Skeletal muscle cell (primary cell): Measurements from ENCODE around the gene KCTD17.

ENCODE experiments used
- DNase-seq: peaks from one replicate; pipeline ENCODE4 v3.0.0-alpha.2; 2010; ENCODE audit warnings: low read depth
- H3K4me3 ChIP-seq: 2 replicates; pipeline ENCODE4 v1.5.1; 2011; ENCODE audit warnings: low read depth, mild to moderate bottlenecking, control low read depth, low read length, moderate library complexity

KCTD17 gene

DNA sequence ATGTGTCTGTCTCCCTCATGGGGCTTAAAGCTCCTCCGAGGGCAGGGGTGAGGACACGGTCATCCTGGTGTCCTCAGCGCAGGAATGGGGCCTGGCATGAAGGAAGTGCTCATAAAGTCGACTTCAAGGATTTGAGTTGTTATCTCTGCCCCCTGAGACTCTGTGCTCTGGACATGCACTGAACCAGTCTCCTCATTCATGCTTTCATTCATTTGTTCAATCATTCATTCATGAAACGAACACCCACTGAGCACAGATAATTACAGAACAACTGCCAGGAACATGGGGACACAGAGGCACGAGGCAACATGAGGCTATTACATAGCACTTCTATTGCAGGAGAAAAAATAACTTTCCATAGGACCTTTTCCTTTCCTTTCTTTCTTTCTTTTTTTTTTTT is 41.5 kb downstream of the KCTD17 start:
- no peak for DNase-seq
- no peak overlapping the region for H3K4me3 ChIP-seq

DNA sequence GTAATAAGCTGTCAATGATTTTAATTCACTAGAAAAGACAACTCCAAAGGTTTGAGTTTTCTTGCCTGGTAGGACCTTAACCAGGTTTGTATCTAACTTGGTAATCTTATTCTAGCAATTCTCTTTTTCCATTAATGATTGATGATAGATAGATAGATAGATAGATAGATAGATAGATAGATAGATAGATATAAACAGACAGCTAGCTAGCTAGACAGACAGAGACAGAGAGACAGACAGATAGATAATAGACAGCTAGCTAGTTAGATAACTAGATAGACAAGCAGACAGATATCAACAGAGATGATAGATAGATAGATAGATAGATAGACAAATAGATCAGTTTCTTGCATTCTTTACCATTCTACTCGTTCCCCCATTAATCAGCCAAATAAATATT is 42.7 kb downstream of the KCTD17 start:
- DNase-seq: no peak
- no peak overlapping the region for H3K4me3 ChIP-seq

GRCh38 chr22:37095113-37095512 is 43.6 kb downstream of the KCTD17 start:
- no peak for DNase-seq
- H3K4me3 ChIP-seq: no peak overlapping the region

- H3K4me3 ChIP-seq: no peak overlapping the region
- no peak for DNase-seq
Observed at GRCh38 chr22:37097346-37097745, 45.8 kb downstream of the KCTD17 start.

- no peak overlapping the region for H3K4me3 ChIP-seq
- no peak for DNase-seq
Observed at GRCh38 chr22:37098976-37099591, 47.5 kb downstream of the KCTD17 start.

DNA sequence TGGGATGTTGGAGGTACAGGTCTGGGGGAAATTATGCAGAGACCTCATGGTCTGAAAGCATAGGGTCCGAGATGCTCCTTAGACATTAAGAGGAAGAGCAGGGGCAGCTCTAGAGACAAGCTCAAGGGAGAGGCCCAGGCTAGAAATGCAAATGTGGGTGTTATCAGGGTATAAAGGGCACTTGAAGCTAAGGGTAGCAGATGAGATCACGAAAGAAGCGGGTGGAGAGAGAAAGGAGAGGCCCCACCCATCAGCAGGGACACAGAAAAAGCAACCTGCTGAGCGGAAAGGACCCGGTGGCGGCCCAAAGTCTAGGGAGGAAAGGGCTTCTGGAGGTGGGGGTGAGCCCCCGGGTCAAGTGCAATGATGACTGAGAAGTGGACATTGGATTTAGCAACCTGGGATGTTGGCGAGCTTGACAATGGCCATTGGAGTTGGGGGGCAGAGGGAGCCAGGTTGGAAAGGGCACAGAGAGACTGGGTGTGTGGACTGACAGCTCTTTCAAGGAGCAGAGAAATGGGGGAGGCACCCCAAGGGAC is 49.1 kb downstream of the KCTD17 start:
- no peak overlapping the region for H3K4me3 ChIP-seq
- DNase-seq: no peak

GRCh38 chr22:37101311-37102066 is 49.9 kb downstream of the KCTD17 start:
- DNase-seq: no peak
- no peak overlapping the region for H3K4me3 ChIP-seq

DNA sequence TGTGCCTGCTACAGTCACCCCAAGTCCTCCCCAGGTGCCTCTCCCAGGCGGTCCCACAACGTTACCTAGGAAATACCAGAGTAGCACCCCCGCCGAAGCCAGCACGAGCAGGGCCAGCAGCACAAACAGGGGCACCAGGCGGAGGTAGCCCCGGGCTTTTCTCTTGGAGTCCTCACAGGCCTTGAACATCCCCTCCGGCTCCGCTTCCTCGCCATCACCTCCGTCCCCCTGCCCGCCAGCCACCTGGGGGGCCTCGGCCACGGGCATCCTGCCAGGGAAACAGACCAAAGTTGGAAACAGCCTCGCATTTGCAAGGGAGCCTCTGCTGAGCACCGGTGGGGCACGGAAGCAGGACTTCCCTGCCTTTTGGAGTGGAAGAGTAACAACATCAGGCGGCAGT is 51.6 kb downstream of the KCTD17 start:
- no peak overlapping the region for H3K4me3 ChIP-seq
- no peak for DNase-seq

DNA sequence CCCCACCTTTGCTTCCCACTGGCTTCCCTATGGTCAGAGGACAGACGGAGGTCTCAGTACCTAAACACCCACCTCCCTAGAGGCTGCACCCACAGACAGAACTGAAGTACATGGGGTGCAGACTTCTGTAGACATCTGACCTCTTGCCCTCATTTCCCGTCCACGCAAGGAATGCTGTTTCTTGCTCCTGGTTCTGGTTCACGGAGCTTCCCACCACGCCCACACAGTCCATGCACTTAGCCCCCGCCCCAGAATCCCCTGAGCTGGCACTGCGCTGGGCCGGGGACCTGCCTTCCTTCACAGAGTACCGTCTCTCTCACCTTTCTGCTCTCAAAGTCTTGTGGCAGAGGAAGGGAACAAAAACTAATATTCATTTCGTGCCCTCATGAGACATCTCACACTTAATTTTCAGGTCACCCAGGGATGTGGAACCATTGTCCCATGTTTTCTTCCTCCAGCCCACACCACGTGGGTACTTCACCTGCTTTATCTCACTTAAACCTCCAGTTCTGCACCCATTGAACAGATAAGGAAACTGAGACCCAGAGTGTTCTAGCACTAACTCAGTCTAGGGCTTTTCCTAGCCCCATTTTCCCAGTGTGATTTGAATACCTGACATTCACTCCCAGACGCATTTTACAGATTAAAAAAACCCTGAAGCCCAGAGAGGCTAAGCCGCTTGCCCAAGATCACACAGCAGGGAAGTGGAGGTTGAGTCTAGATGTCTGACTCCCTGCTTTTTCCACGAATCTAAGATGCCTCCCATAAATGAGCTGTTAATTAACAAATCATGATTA is 52.3 kb downstream of the KCTD17 start:
- DNase-seq: no peak
- H3K4me3 ChIP-seq: no peak overlapping the region

DNA sequence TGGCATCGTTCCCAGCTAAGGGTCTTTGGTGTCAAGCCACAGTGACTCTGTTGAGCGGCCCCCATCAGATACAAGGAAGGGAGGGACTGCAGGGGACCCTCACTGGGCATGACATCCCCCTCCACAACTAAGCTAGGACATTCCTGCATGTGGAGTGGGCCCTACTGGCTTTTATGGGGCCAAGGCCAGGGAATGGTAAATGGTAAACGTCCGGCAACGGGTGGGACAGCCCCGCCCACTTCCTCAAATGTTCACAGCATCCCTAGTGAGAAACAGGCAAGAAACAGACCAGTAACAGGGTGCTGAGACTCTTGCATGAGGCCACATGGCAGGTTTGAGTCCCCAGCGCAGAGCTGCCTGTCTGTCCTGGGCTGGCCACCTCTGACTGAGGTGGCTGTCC is 53.6 kb downstream of the KCTD17 start:
- no peak overlapping the region for H3K4me3 ChIP-seq
- no peak for DNase-seq

DNA sequence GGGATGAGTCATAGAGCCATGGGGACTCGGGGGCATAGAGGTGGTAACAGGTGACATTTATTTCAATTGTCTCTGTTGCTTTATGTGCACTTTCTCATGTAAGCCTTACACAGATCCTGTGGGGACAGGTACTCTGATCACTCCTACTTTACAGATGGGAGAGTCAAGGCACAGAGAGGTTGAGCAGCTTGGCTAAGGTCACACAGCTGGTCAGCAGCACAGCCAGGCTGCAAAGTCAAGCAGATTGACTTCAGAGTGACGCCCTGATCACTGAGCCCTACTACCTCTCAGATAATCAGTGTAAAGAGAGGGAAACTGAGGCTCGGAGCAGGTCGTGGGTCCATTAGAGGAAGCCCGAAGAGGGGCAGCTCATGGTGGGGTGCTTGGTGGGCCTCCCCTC is 54.4 kb downstream of the KCTD17 start:
- no peak overlapping the region for H3K4me3 ChIP-seq
- DNase-seq: no peak

GRCh38 chr22:37107816-37108621 is 56.5 kb downstream of the KCTD17 start:
- no peak for DNase-seq
- no peak overlapping the region for H3K4me3 ChIP-seq

- DNase-seq: no peak
- H3K4me3 ChIP-seq: no peak within 1 kb of the TSS
Observed at GRCh38 chr22:37109242-37109917, 57.8 kb downstream of the KCTD17 start, which contains the start of gene TMPRSS6. Gene TMPRSS6 (minus strand): TSS chr22:37109713. CDS start chr22:37103417, 6,296 bp downstream.

- H3K4me3 ChIP-seq: no peak overlapping the region
- DNase-seq: no peak
Observed at GRCh38 chr22:37111156-37111717, 59.7 kb downstream of the KCTD17 start.

DNA sequence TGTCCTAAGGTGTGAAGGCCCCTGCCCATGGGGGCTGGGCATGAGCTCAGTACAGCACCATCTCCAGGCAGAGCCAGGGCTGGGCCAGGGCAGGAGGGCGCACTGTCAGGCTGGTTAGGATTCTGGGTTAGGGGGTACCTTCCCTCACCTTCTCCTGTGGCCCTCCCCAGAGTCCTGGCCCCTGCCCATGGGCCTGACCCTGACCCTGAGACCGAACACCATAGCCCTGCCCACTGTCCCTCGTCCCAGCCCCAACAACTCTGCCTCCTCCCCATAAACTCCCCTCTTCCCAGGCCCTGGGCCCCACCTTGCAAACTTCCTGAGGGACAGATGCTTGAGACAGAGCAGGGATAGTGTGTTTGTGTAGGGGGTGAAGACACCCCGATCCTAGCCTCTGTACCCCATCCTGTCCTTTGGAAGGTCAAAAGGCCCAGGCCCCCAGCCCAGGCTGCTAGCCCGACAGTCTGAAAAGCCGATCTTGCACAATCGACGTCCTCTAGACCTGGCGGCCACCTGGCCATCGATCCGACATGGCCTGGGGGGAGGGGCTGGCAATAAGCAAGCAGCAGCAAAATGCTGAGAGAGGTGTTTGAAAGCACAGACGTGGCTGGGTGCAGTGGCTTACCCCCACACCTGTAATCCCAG is 60.7 kb downstream of the KCTD17 start:
- no peak for DNase-seq
- no peak overlapping the region for H3K4me3 ChIP-seq
